OCI-LY7 (cell line): ENCODE measurements around the gene GFI1. TPM values are rescaled to one million over a fixed set of nuclear protein-coding genes. Genes with fewer than 3 reads are reported as not detected.

Experiments
- BruUV-seq: library from RNA; stranded (reverse); fragments of 400-500 nt; replicated peaks from 2 replicates; lab custom pipeline; 2021; lab: Mats Ljungman, UMichigan
- CTCF ChIA-PET: fragments of 300-600 bp; sonication (Branson Sonifier 250); formaldehyde crosslinking; loops from one replicate; lab custom pipeline; 2022; ENCODE audit warnings: antibody characterized with exemption; ENCODE audit not compliant: unreplicated experiment; lab: Charles Lee
- POLR2A ChIA-PET: fragments of 300-600 bp; sonication (Branson Sonifier 250); formaldehyde crosslinking; loops from one replicate; lab custom pipeline; 2022; ENCODE audit warnings: antibody characterized with exemption; lab: Charles Lee
- DNase-seq: peaks from one replicate; pipeline ENCODE4 v3.0.0-alpha.2; 2015; ENCODE audit warnings: low spot score
- H2AFZ ChIP-seq: fragments of 200-600 bp; sonication (generic), shearing (Covaris generic); 2 replicates; pipeline ENCODE4 v1.6.1; 2014; ENCODE audit warnings: mild to moderate bottlenecking, antibody characterized with exemption, low read length, moderate library complexity
- H3K27ac ChIP-seq: fragments of 200-600 bp; sonication (generic); 2 replicates; pipeline ENCODE4 v1.5.1; 2014; ENCODE audit warnings: mixed run types, low read depth, mild to moderate bottlenecking, moderate library complexity, low read length, inconsistent platforms; ENCODE audit not compliant: poor library complexity, severe bottlenecking
- H3K36me3 ChIP-seq: fragments of 200-600 bp; sonication (generic); 2 replicates; pipeline ENCODE4 v1.6.1; 2014; ENCODE audit warnings: mild to moderate bottlenecking, antibody characterized with exemption, low read length, moderate library complexity, mixed read lengths; ENCODE audit not compliant: insufficient read depth
- H3K4me1 ChIP-seq: fragments of 200-600 bp; sonication (generic); 2 replicates; pipeline ENCODE4 v1.5.1; 2014; ENCODE audit warnings: mild to moderate bottlenecking, low read length; ENCODE audit not compliant: insufficient read depth, poor library complexity, severe bottlenecking
- H3K4me2 ChIP-seq: fragments of 200-600 bp; sonication (generic); 2 replicates; pipeline ENCODE4 v1.6.1; 2014; ENCODE audit warnings: mild to moderate bottlenecking, low read length
- H3K4me3 ChIP-seq: fragments of 200-600 bp; sonication (generic); 2 replicates; pipeline ENCODE4 v1.5.1; 2014; ENCODE audit warnings: mild to moderate bottlenecking, low read depth, low read length; ENCODE audit not compliant: poor library complexity, severe bottlenecking
- H3K79me2 ChIP-seq: fragments of 200-600 bp; sonication (generic); 2 replicates; pipeline ENCODE4 v1.6.1; 2016; ENCODE audit warnings: low read depth, mild to moderate bottlenecking, low read length, moderate library complexity, mixed read lengths; ENCODE audit not compliant: insufficient read depth
- H3K9me2 ChIP-seq: fragments of 200-600 bp; sonication (generic); 2 replicates; pipeline ENCODE4 v1.6.1; 2016; ENCODE audit warnings: mild to moderate bottlenecking, low read length, mixed read lengths; ENCODE audit not compliant: insufficient read depth
- H3K9me3 ChIP-seq: fragments of 200-600 bp; sonication (generic); 2 replicates; pipeline ENCODE4 v1.6.1; 2014; ENCODE audit warnings: mild to moderate bottlenecking, mixed run types, low read length, mixed read lengths
- H4K20me1 ChIP-seq: fragments of 200-600 bp; sonication (generic); 2 replicates; pipeline ENCODE4 v1.6.1; 2014; ENCODE audit warnings: mild to moderate bottlenecking, antibody characterized with exemption, low read length, moderate library complexity, mixed read lengths; ENCODE audit not compliant: insufficient read depth
- EZH2phosphoT487 ChIP-seq: fragments of 200-600 bp; sonication (generic); IDR thresholded peaks from 2 replicates; pipeline ENCODE4 v1.6.1; 2018; ENCODE audit warnings: low read depth, borderline replicate concordance, mild to moderate bottlenecking, mixed run types, antibody characterized with exemption, low read length, moderate library complexity, mixed read lengths
- intact Hi-C: fragments of 100-400 bp; cut with micrococcal nuclease; formaldehyde crosslinking; loops from one replicate; pipeline ENCODE4 v1.10.0; 2022; ENCODE audit not compliant: unreplicated experiment
- total RNA-seq, 2 experiments: library from RNA; depleted of rRNA in 1 of 2; stranded (reverse); fragments of >200 nt in 1 of 2; shearing (Covaris generic) in 1 of 2; gene quantifications; 2 replicates each; pipeline ENCODE4 v1.2.3, GENCODE V29; 2014 to 2022
- TF ChIP-seq, protein P1 (sequence below): fragments of 200-600 bp; sonication (generic); conservative IDR thresholded peaks from 2 replicates; pipeline ENCODE4 v1.5.1; 2014; ENCODE audit warnings: mild to moderate bottlenecking, antibody characterized with exemption, low read length, moderate library complexity, mixed read lengths

GFI1 gene
- total RNA-seq, 2 experiments from 2014 or later: 0.30 to 0.50 TPM

DNA sequence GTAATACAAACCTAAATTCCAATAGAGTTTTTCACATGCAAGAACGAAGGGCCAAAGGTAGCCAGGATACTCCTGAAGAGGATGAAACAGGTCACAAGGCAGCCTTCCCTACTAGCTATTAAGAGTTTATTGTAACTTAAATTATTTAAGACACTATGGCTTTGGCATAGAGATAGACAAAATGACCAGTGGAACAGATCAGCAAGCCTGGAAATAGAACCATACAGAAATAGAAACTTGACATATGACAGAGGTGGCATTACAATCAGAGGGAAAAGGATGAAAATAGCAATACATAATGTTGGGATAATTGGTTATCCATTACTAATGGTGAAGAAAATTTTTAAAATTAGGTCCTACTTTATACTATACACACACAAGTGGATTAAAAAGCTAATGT is 16.5 kb downstream of the GFI1 start:
- H3K79me2 ChIP-seq: no peaks in the 10 kb centered on the region
- H3K4me3 ChIP-seq: no peak overlapping the region
- no peak for DNase-seq
- H3K9me2 ChIP-seq: no peaks in the 10 kb centered on the region
- no peak for TF ChIP-seq EZH2phosphoT487
- TF ChIP-seq, protein P1, sequence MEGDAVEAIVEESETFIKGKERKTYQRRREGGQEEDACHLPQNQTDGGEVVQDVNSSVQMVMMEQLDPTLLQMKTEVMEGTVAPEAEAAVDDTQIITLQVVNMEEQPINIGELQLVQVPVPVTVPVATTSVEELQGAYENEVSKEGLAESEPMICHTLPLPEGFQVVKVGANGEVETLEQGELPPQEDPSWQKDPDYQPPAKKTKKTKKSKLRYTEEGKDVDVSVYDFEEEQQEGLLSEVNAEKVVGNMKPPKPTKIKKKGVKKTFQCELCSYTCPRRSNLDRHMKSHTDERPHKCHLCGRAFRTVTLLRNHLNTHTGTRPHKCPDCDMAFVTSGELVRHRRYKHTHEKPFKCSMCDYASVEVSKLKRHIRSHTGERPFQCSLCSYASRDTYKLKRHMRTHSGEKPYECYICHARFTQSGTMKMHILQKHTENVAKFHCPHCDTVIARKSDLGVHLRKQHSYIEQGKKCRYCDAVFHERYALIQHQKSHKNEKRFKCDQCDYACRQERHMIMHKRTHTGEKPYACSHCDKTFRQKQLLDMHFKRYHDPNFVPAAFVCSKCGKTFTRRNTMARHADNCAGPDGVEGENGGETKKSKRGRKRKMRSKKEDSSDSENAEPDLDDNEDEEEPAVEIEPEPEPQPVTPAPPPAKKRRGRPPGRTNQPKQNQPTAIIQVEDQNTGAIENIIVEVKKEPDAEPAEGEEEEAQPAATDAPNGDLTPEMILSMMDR: no peak
- no peaks in the 10 kb centered on the region for H3K36me3 ChIP-seq
- ChIA-PET POLR2A (interaction anchor here (0.8 kb wide), 1 partner anchor 12 kb away, joined by 3 read pairs; no protein-coding TSS in a partner anchor), CTCF (no interaction called here)
- intact Hi-C loops: no loop called here
- no peaks in the 10 kb centered on the region for H3K4me1 ChIP-seq
- H3K27ac ChIP-seq: no peak overlapping the region
- no TSS peak for BruUV-seq
- H2AFZ ChIP-seq: no peak overlapping the region
- H3K4me2 ChIP-seq: no peak overlapping the region
- no peaks in the 10 kb centered on the region for H4K20me1 ChIP-seq
- no peaks in the 10 kb centered on the region for H3K9me3 ChIP-seq

- ChIA-PET CTCF (no interaction called here), POLR2A (no interaction called here)
- no peak overlapping the region for H2AFZ ChIP-seq
Measured at GRCh38 chr1:92466683-92467352, 19.9 kb downstream of the GFI1 start.

More at GRCh38 chr1:92466683-92467352, 19.9 kb downstream of the GFI1 start:
- DNase-seq: no peak
- no TSS peak for BruUV-seq
- H3K9me2 ChIP-seq: no peaks in the 10 kb centered on the region
- no peak overlapping the region for H3K27ac ChIP-seq
- H3K4me1 ChIP-seq: no peaks in the 10 kb centered on the region
- H3K79me2 ChIP-seq: no peaks in the 10 kb centered on the region
- H3K4me3 ChIP-seq: no peak overlapping the region
- no peaks in the 10 kb centered on the region for H4K20me1 ChIP-seq
- H3K4me2 ChIP-seq: no peak overlapping the region
- intact Hi-C loops: no loop called here
- H3K36me3 ChIP-seq: no peaks in the 10 kb centered on the region
- H3K9me3 ChIP-seq: no peaks in the 10 kb centered on the region
- TF ChIP-seq, protein P1: no peak
- no peak for TF ChIP-seq EZH2phosphoT487
